GM12875 (cell line): Measurements from ENCODE around the gene ZBTB16.

ENCODE experiments used
- H3K4me3 ChIP-seq: one replicate; pipeline ENCODE4 v1.5.1; 2011; ENCODE audit warnings: low read depth, low read length, control low read depth
- TF ChIP-seq, protein P1 (sequence below): IDR thresholded peaks from 2 replicates; pipeline ENCODE4 v1.5.1; 2011; ENCODE audit warnings: low read depth, mild to moderate bottlenecking, control low read depth, inconsistent platforms, low read length, moderate library complexity, borderline replicate concordance; ENCODE audit not compliant: insufficient read depth

Gene ZBTB16

GRCh38 chr11:114070464-114071139, 11.1 kb downstream of the ZBTB16 start:
- TF ChIP-seq, protein P1, sequence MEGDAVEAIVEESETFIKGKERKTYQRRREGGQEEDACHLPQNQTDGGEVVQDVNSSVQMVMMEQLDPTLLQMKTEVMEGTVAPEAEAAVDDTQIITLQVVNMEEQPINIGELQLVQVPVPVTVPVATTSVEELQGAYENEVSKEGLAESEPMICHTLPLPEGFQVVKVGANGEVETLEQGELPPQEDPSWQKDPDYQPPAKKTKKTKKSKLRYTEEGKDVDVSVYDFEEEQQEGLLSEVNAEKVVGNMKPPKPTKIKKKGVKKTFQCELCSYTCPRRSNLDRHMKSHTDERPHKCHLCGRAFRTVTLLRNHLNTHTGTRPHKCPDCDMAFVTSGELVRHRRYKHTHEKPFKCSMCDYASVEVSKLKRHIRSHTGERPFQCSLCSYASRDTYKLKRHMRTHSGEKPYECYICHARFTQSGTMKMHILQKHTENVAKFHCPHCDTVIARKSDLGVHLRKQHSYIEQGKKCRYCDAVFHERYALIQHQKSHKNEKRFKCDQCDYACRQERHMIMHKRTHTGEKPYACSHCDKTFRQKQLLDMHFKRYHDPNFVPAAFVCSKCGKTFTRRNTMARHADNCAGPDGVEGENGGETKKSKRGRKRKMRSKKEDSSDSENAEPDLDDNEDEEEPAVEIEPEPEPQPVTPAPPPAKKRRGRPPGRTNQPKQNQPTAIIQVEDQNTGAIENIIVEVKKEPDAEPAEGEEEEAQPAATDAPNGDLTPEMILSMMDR: no peak
- no peak overlapping the region for H3K4me3 ChIP-seq

DNA sequence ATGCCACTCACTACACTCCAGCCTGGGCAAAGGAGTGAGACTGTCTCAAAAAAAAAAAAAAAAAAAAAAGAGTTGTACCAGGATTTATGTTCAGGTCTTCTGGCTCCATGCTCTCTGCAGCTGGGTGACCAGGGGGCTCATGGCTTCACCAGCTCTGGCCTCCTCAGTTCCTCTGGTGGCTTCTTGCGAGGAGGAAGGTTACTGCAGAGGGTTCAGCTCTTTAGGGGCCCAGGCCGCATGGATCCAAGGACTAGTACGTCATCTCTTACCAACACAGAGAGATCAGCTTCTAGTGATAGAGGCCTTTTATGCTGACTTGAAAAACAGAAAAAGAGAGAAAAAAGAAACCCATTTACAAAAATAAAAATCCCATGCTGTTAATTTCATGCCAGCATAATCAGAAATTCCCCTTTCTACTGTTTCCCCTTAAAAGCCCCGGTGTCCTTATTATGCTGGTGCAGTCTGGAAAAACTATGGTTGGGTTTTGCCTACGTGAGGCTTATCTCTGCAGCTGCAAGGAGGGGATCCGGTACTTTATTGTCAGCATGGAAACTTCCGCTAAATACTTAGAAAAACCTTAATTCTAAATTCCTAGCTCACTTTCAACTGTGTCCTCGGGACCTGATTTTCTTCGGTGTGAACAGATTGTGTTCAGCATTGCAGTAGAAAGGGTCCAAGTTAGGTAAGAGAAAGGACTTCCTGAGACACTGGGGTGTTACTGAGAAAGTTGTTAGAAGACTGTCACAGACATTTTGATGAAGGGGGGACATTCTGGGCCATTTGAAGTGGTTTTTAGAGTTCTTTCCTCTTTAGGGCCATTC, 13.7 kb downstream of the ZBTB16 start:
- TF ChIP-seq, protein P1: no peak
- H3K4me3 ChIP-seq: no peak overlapping the region

- TF ChIP-seq, protein P1: no peak
- no peak overlapping the region for H3K4me3 ChIP-seq
Observed at GRCh38 chr11:114073828-114074381, 14.4 kb downstream of the ZBTB16 start.

GRCh38 chr11:114074546-114075343, 15.2 kb downstream of the ZBTB16 start:
- no peak overlapping the region for H3K4me3 ChIP-seq
- TF ChIP-seq, protein P1: no peak

DNA sequence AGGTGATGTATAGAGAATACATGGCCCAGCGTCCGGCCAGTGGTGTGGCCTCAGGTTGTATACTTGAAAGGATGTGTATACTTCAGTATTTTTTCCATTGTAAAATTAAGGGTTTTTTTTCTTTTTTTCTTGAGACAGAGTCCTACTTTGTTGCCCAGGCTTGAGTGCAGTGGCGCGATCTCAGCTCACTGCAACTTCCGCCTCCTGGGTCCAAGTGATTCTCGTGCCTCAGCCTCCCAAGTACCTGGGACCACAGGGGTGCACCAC, 15.8 kb downstream of the ZBTB16 start:
- TF ChIP-seq, protein P1: no peak
- H3K4me3 ChIP-seq: no peak overlapping the region

- no peak overlapping the region for H3K4me3 ChIP-seq
- TF ChIP-seq, protein P1: peak; percentile 53
Observed at GRCh38 chr11:114075891-114076441, 16.5 kb downstream of the ZBTB16 start.
